Gastroesophageal sphincter (tissue), 4 donors: Measurements from ENCODE around the gene KIF17. TPM values are rescaled to one million over a fixed set of nuclear protein-coding genes. Genes with fewer than 3 reads are reported as not detected.
"Not testable (repeated sequence)": the region's sequence is repeated elsewhere in the genome, so short reads cannot be mapped to it uniquely, and the experiment has no call there.

Experiments used
- ATAC-seq: fragments of 150-250 bp; one replicate; pipeline ENCODE4 v1.9.1; 2016; ENCODE audit warnings: mild to moderate bottlenecking, moderate library complexity
- H3K27ac ChIP-seq, 4 donors: fragments of 200-600 bp; sonication (generic) in 3 of 4; 1 replicate in 3 of 4; 2 replicates in 1 of 4; pipeline ENCODE4 v1.5.1; 2016 to 2019
- H3K27me3 ChIP-seq: fragments of 200-600 bp; sonication (generic); one replicate; pipeline ENCODE4 v1.5.1; 2019
- H3K36me3 ChIP-seq, 2 donors: fragments of 200-600 bp; sonication (generic); one replicate each; pipeline ENCODE4 v1.5.1; 2019; ENCODE audit warnings: control low read depth in 1 of 2
- H3K4me1 ChIP-seq, 3 donors: fragments of 200-600 bp; sonication (generic); 1 replicate in 2 of 3; 2 replicates in 1 of 3; pipeline ENCODE4 v1.5.1; 2016 to 2019; ENCODE audit warnings: control low read depth in 2 of 3
- H3K4me3 ChIP-seq, 2 donors: fragments of 200-600 bp; sonication (generic); one replicate each; pipeline ENCODE4 v1.5.1; 2019; ENCODE audit warnings: mild to moderate bottlenecking in 1 of 2, moderate library complexity in 1 of 2
- H3K9me3 ChIP-seq, 3 donors: fragments of 200-600 bp; sonication (generic); one replicate each; pipeline ENCODE4 v1.5.1; 2017 to 2019; ENCODE audit warnings: control low read depth in 2 of 3
- CTCF ChIP-seq, 4 experiments: fragments of 200-600 bp in 2 of 4; fragments of 450-650 bp in 2 of 4; sonication (generic) in 1 of 4; IDR thresholded peaks; one replicate each; pipeline ENCODE4 v1.5.1; 2017 to 2019; ENCODE audit warnings: antibody characterized with exemption in 4 of 4, mild to moderate bottlenecking in 2 of 4, moderate library complexity in 2 of 4
- EP300 ChIP-seq: sonication (generic); formaldehyde crosslinking; IDR thresholded peaks from one replicate; pipeline ENCODE4 v1.6.1; 2017; ENCODE audit warnings: antibody characterized with exemption, mild to moderate bottlenecking
- POLR2A ChIP-seq, 2 donors: fragments of 450-650 bp; IDR thresholded peaks; one replicate each; pipeline ENCODE4 v1.6.1; 2017; ENCODE audit warnings: antibody characterized with exemption in 2 of 2, mild to moderate bottlenecking in 2 of 2, moderate library complexity in 1 of 2
- POLR2AphosphoS5 ChIP-seq: sonication (generic); formaldehyde crosslinking; IDR thresholded peaks from one replicate; pipeline ENCODE4 v1.6.1; 2017; ENCODE audit warnings: antibody characterized with exemption
- WGBS, 2 donors: methylation state at CpG; one replicate each; pipeline ENCODE4 v1.1.5; 2018; ENCODE audit warnings: low coverage in 1 of 2; 5-methylcytosine and 5-hydroxymethylcytosine counted together
- total RNA-seq, 4 donors: library from RNA; depleted of rRNA; stranded (reverse); fragments of >200 nt; gene quantifications; one replicate each; pipeline ENCODE4 v1.1.0, GENCODE V29; 2016

The KIF17 gene
- total RNA-seq, 4 donors from 2014 or later = 0.47 to 11.8 (median 7.5) TPM

- Histone ChIP-seq H3K36me3 (no peaks in the 10 kb centered on the region), H3K27me3 (no peaks in the 10 kb centered on the region), H3K4me3 (no peak overlapping the region), H3K9me3 (no peaks in the 10 kb centered on the region), H3K27ac (peak overlapping the region in 1 of 4 donors; percentile 24), H3K4me1 (peaks cover 0 to 5% (median 0%) of the 10 kb centered on the region in 3 donors)
- TF ChIP-seq POLR2A (IDR thresholded peaks at IDR 0.05) = no peak
- ATAC-seq = no peak
- WGBS, 2 donors = 70 to 85% methylated on average over 5 to 6 of the region's 10 CpGs
Measured at GRCh38 chr1:20683614-20684013, 34.2 kb downstream of the KIF17 start.

- Histone ChIP-seq H3K36me3 (no peaks in the 10 kb centered on the region), H3K9me3 (no peaks in the 10 kb centered on the region), H3K4me3 (no peak overlapping the region), H3K4me1 (peaks cover 0 to 5% (median 0%) of the 10 kb centered on the region in 3 donors), H3K27ac (no peak overlapping the region), H3K27me3 (no peaks in the 10 kb centered on the region)
- TF ChIP-seq EP300 (no peak), CTCF (IDR thresholded peaks at IDR 0.05) (no peak), POLR2AphosphoS5 (no peak), POLR2A (IDR thresholded peaks at IDR 0.05) (no peak)
- peak; percentile 38 for ATAC-seq
- WGBS, 2 donors = 60 to 95% methylated on average over 3 to 7 of the region's 24 CpGs
Measured at GRCh38 chr1:20682571-20683236, 35.1 kb downstream of the KIF17 start.

- no peak overlapping the region for H3K4me3 ChIP-seq
- no peaks in the 10 kb centered on the region for H3K9me3 ChIP-seq
- no peak for ATAC-seq
- H3K4me1 ChIP-seq = peaks cover 0 to 5% (median 0%) of the 10 kb centered on the region in 3 donors
- WGBS, 2 donors = 77 to 98% methylated on average over 6 to 9 of the region's 9 CpGs
- no peak for TF ChIP-seq EP300
- TF ChIP-seq POLR2A (IDR thresholded peaks at IDR 0.05) = no peak
- TF ChIP-seq POLR2AphosphoS5 = no peak
- TF ChIP-seq CTCF (IDR thresholded peaks at IDR 0.05) = no peak
- no peaks in the 10 kb centered on the region for H3K27me3 ChIP-seq
- H3K27ac ChIP-seq = no peak overlapping the region
- no peaks in the 10 kb centered on the region for H3K36me3 ChIP-seq
Measured at GRCh38 chr1:20681999-20682398, 35.8 kb downstream of the KIF17 start.

GRCh38 chr1:20680269-20680668, 37.5 kb downstream of the KIF17 start:
- H3K4me3 ChIP-seq = no peak overlapping the region
- H3K27ac ChIP-seq = no peak overlapping the region
- peaks cover 4% of the 10 kb centered on the region for H3K27me3 ChIP-seq
- H3K36me3 ChIP-seq = no peaks in the 10 kb centered on the region
- no peak for ATAC-seq
- no peaks in the 10 kb centered on the region for H3K4me1 ChIP-seq
- H3K9me3 ChIP-seq = no peaks in the 10 kb centered on the region
- 87 to 100% methylated on average over 1 to 5 of the region's 5 CpGs for WGBS, 2 donors
- TF ChIP-seq CTCF (IDR thresholded peaks at IDR 0.05) (no peak), POLR2AphosphoS5 (no peak), EP300 (no peak), POLR2A (IDR thresholded peaks at IDR 0.05) (no peak)

- H3K27ac ChIP-seq = no peak overlapping the region
- no peak for ATAC-seq
- H3K4me1 ChIP-seq = no peaks in the 10 kb centered on the region
- H3K4me3 ChIP-seq = no peak overlapping the region
- peaks cover 4% of the 10 kb centered on the region for H3K27me3 ChIP-seq
- no peaks in the 10 kb centered on the region for H3K9me3 ChIP-seq
- H3K36me3 ChIP-seq = no peaks in the 10 kb centered on the region
- TF ChIP-seq EP300 (no peak), POLR2A (IDR thresholded peaks at IDR 0.05) (no peak), POLR2AphosphoS5 (no peak), CTCF (IDR thresholded peaks at IDR 0.05) (no peak)
- WGBS, 2 donors = 58% methylated on average over 5 of the region's 6 CpGs; no CpG with 5 or more reads in 1 of the 2 donors
Measured at GRCh38 chr1:20678599-20678998, 39.2 kb downstream of the KIF17 start.

- H3K36me3 ChIP-seq, H3K27me3 ChIP-seq, H3K9me3 ChIP-seq, H3K27ac ChIP-seq, ATAC-seq, H3K4me3 ChIP-seq, H3K4me1 ChIP-seq: not testable (repeated sequence)
- 88% methylated on average over 7 to 10 of the region's 11 CpGs for WGBS, 2 donors
Measured at GRCh38 chr1:20673626-20674025, 44.2 kb downstream of the KIF17 start.
